ENCODE data around the gene CEP112.

Gene CEP112

GRCh38 chr17:65593855-65594845 lies 597.8 kb downstream of the CEP112 start:
- no peak for DNase-seq (ENCODE audit: low read depth in 2 of 2)

- DNase-seq (ENCODE audit: low read depth in 2 of 2), result no peak
Measured at GRCh38 chr17:65593092-65593854, 598.7 kb downstream of the CEP112 start.

- DNase-seq (ENCODE audit: low read depth in 2 of 2), result no peak
Measured at GRCh38 chr17:65592125-65592965, 599.6 kb downstream of the CEP112 start.

- DNase-seq (ENCODE audit: low read depth in 2 of 2), result no peak
Measured at GRCh38 chr17:65589321-65589720, 602.6 kb downstream of the CEP112 start.

GRCh38 chr17:65588181-65588808 lies 603.6 kb downstream of the CEP112 start:
- DNase-seq (ENCODE audit: low read depth in 2 of 2), result no peak

GRCh38 chr17:65587534-65588180 lies 604.3 kb downstream of the CEP112 start:
- no peak for DNase-seq (ENCODE audit: low read depth in 2 of 2)

GRCh38 chr17:65586899-65587298 lies 605.0 kb downstream of the CEP112 start:
- no peak for DNase-seq (ENCODE audit: low read depth in 2 of 2)

All from activated CD4-positive, alpha-beta T cell treated with anti-CD3 and anti-CD28 coated beads for 24 hours (primary cell).